22Rv1 (cell line): ENCODE results near the gene OR51D1.

Experiments used
- H3K27ac ChIP-seq: fragments of 450-650 bp; 2 replicates; pipeline ENCODE4 v1.5.1; 2017
- CTCF ChIP-seq: fragments of 450-650 bp; IDR thresholded peaks from 2 replicates; pipeline ENCODE4 v1.5.1; 2017; ENCODE audit warnings: mild to moderate bottlenecking
- ZFX ChIP-seq: fragments of 450-650 bp; IDR thresholded peaks from 2 replicates; pipeline ENCODE4 v1.6.1; 2017; ENCODE audit warnings: antibody characterized with exemption, borderline replicate concordance

The OR51D1 gene

GRCh38 chr11:4664786-4665185, 27.5 kb downstream of the OR51D1 start:
- no peak overlapping the region for H3K27ac ChIP-seq
- TF ChIP-seq CTCF (no peak), ZFX (no peak)

- no peak for TF ChIP-seq CTCF
- no peak for TF ChIP-seq ZFX
Measured at GRCh38 chr11:4665424-4665823, 28.1 kb downstream of the OR51D1 start.

GRCh38 chr11:4671741-4672140, 34.5 kb downstream of the OR51D1 start:
- H3K27ac ChIP-seq, result no peak overlapping the region
- TF ChIP-seq ZFX (no peak), CTCF (no peak)

More at GRCh38 chr11:4665424-4665823, 28.1 kb downstream of the OR51D1 start:
- H3K27ac ChIP-seq, result no peak overlapping the region

DNA sequence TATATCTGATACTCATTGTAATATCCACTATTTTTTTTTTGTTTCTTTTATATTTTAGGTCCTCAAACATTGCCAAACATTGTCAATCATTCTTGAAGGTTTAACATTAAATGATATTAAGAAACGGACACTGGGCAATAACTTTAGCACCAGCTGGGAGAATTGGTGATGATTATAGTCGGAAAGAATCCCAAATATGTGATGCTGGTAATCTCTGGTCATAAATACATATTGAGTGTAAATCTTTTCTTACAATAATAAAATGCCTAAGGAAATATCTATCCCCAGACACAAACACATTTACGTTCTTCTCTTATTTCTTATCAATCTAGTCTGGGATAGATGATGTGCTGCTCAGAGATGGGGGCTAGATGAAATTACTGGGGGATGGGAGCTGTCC, 35.2 kb downstream of the OR51D1 start:
- no peak overlapping the region for H3K27ac ChIP-seq
- no peak for TF ChIP-seq CTCF
- no peak for TF ChIP-seq ZFX

DNA sequence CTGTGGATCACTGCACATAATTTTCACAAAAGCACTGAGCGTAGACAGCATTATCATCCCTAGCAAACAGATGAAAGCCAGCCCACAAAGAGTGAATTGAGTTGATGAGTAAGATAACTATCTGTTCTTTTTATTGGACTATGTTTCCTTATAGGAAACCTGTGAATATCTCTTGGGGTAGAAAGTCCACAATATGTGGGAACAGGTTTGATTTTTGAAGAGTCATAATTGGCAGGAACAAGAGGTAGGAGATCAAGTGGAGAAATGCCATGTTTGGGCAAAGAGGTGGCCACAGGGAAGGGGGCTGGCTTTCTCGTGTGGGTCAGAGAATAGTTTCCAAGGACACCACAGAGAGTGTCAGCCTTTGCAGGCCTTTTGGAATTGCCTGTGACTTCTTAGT, 36.5 kb downstream of the OR51D1 start:
- no peak overlapping the region for H3K27ac ChIP-seq
- no peak for TF ChIP-seq CTCF

DNA sequence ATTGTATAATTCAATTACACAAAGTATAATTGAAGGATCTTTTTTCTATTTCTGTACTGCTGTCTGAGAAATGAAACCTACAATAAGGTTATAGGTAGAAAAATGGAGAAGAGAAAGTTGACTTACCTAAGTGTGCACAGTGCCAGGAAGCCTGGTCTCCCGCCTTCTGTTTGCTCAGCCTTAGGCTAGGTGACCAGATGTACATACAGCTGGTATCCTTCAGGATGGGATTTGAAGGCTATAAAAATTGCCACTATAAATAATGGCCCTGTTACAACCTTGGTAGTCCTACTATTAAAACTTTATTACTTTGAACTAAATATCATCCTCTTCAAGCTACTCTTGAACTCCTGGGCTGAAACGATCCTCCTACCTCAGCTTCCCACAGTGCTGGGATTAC, 40.7 kb downstream of the OR51D1 start:
- TF ChIP-seq ZFX (no peak), CTCF (no peak)

DNA sequence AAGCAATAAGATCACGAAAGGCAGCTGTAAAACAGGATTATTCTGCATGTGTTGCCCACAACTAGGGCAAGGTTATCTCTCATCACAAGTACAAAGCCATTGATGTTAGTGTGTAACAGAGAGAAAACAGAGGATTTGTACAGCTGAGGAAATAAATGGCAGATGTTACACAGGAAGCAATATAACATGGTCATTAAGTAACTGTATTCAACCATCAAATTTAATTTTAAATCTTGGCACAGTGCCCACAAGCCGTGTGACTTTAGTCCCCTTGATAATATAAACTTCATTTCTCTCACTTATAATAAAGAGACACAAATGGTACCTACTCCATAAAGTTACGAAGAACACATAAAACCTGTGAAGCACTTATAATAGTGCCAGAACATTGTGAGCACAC, 43.1 kb downstream of the OR51D1 start:
- no peak overlapping the region for H3K27ac ChIP-seq
- TF ChIP-seq CTCF (no peak), ZFX (no peak)

More for the DNA sequence above, 40.7 kb downstream of the OR51D1 start:
- H3K27ac ChIP-seq, result no peak overlapping the region
